K562 (cell line): ENCODE data around the gene KIAA0040.

ENCODE experiments used
- CCNT2 ChIP-seq: IDR thresholded peaks from 2 replicates; pipeline ENCODE4 v1.6.1; 2011; ENCODE audit warnings: borderline replicate concordance, low read depth, mild to moderate bottlenecking, moderate library complexity, mixed read lengths, low read length; ENCODE audit not compliant: insufficient read length; ENCODE audit errors: extremely low read depth
- EGR1 ChIP-seq: fragments of 450-650 bp; conservative IDR thresholded peaks from 2 replicates; pipeline ENCODE4 v1.6.1; 2017; ENCODE audit warnings: mild to moderate bottlenecking
- ETV6 ChIP-seq, 3 experiments: fragments of 150-350 bp in 1 of 3; sonication (generic) in 1 of 3; formaldehyde crosslinking in 1 of 3; IDR thresholded peaks; 2 replicates each; pipeline versions ENCODE4 v1.6.1 to v1.8.0; 2014 to 2022; ENCODE audit warnings: borderline replicate concordance in 2 of 3, low read depth in 2 of 3, antibody characterized with exemption in 1 of 3, low read length in 1 of 3, mild to moderate bottlenecking in 1 of 3, missing genetic modification reagents in 1 of 3
- MCM7 ChIP-seq, 2 experiments: fragments of 450-650 bp; IDR thresholded peaks; 2 replicates each; pipeline ENCODE4 v1.6.1; 2016 to 2018
- NFATC3 ChIP-seq: fragments of 450-650 bp; IDR thresholded peaks from 2 replicates; pipeline ENCODE4 v1.6.1; 2017; ENCODE audit warnings: mild to moderate bottlenecking
- SOX6 ChIP-seq: fragments of 450-650 bp; IDR thresholded peaks from 2 replicates; pipeline ENCODE4 v1.6.1; 2014; ENCODE audit warnings: mild to moderate bottlenecking
- TF ChIP-seq, protein P1 (sequence below), 3 experiments: IDR thresholded peaks in 2 of 3; conservative IDR thresholded peaks in 1 of 3; 2 replicates each; pipeline ENCODE4 v1.5.1; 2011 to 2012; ENCODE audit warnings: low read length in 3 of 3, mild to moderate bottlenecking in 3 of 3, control low read depth in 2 of 3, improper control_type of control experiment in 1 of 3, inconsistent platforms in 1 of 3, low read depth in 1 of 3, mixed read lengths in 1 of 3, moderate library complexity in 1 of 3; ENCODE audit not compliant: insufficient read depth in 2 of 3

DNA sequence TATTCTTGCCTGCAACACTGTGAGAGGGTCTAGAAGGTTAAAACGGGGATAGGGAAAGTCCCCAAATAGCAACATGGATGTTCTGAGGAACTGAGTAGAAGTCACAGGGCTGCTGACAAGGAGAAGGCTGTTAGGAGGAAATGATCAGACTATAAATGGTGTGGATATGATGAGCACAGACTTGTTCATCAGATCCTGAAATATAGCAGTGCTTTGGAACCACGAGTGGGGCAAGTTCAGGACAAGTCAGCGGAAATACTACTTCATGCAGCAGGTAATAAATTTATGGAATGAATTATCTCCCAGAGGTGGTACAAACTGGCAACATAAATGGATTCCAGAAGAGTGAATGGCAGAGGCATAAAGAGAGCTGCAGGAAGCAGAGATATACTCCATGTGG, 3.2 kb upstream of the KIAA0040 start:
- TF ChIP-seq NFATC3 (no peak), CCNT2 (no peak), SOX6 (no peak), EGR1 (no peak), ETV6 (IDR thresholded peaks at IDR 0.05; ENCODE audit: borderline replicate concordance in 1 of 2, low read depth in 2 of 2, low read length in 1 of 2) (no peak), ETV6 (CRISPR knock-in tag; IDR thresholded peaks at IDR 0.05; ENCODE audit: borderline replicate concordance) (no peak), MCM7 (IDR thresholded peaks at IDR 0.05) (no peak)
- TF ChIP-seq, protein P1, sequence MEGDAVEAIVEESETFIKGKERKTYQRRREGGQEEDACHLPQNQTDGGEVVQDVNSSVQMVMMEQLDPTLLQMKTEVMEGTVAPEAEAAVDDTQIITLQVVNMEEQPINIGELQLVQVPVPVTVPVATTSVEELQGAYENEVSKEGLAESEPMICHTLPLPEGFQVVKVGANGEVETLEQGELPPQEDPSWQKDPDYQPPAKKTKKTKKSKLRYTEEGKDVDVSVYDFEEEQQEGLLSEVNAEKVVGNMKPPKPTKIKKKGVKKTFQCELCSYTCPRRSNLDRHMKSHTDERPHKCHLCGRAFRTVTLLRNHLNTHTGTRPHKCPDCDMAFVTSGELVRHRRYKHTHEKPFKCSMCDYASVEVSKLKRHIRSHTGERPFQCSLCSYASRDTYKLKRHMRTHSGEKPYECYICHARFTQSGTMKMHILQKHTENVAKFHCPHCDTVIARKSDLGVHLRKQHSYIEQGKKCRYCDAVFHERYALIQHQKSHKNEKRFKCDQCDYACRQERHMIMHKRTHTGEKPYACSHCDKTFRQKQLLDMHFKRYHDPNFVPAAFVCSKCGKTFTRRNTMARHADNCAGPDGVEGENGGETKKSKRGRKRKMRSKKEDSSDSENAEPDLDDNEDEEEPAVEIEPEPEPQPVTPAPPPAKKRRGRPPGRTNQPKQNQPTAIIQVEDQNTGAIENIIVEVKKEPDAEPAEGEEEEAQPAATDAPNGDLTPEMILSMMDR (IDR thresholded peaks at IDR 0.05 in 2 of 3, conservative IDR thresholded peaks at IDR 0.05 in 1 of 3; ENCODE audit: insufficient read depth in 2 of 3, low read depth in 1 of 3, low read length in 3 of 3), result no peak
